WTC11 (cell line): ENCODE data around the gene COBLL1. TPM values are rescaled to one million over a fixed set of nuclear protein-coding genes. Genes with fewer than 3 reads are reported as not detected.

ENCODE experiments used
- ATAC-seq: fragments of 200-7000 bp; cut with Tn5 transposase; 2 replicates; pipeline ENCODE4 v1.10.0; 2021; ENCODE audit warnings: mild to moderate bottlenecking, moderate library complexity
- CTCF ChIA-PET: fragments of 300-600 bp; sonication (Branson Sonifier 250); formaldehyde crosslinking; loops from one replicate; lab custom pipeline; 2021; ENCODE audit warnings: antibody characterized with exemption; lab: Charles Lee
- POLR2A ChIA-PET: fragments of 350-600 bp; sonication (Branson Sonifier 250); formaldehyde crosslinking; loops from one replicate; lab custom pipeline; 2021; ENCODE audit warnings: antibody characterized with exemption; lab: Charles Lee
- DNase-seq: peaks from one replicate; pipeline ENCODE4 v3.0.0; 2021; ENCODE audit warnings: low spot score
- H3K27ac Mint-ChIP-seq: 2 replicates; pipeline ENCODE4 v1.8.0; 2021; ENCODE audit warnings: mixed read lengths
- H3K27me3 Mint-ChIP-seq: 2 replicates; pipeline ENCODE4 v1.8.0; 2021; ENCODE audit warnings: low read depth, mild to moderate bottlenecking, moderate library complexity, mixed read lengths
- H3K36me3 Mint-ChIP-seq: 2 replicates; pipeline ENCODE4 v1.8.0; 2021; ENCODE audit warnings: mixed read lengths
- H3K4me1 Mint-ChIP-seq: 2 replicates; pipeline ENCODE4 v1.8.0; 2022; ENCODE audit warnings: mixed read lengths
- H3K4me3 Mint-ChIP-seq: 2 replicates; pipeline ENCODE4 v1.8.0; 2021; ENCODE audit warnings: mild to moderate bottlenecking, moderate library complexity, mixed read lengths
- H3K9me3 Mint-ChIP-seq: 2 replicates; pipeline ENCODE4 v1.8.0; 2021; ENCODE audit warnings: mixed read lengths
- AFF4 ChIP-seq: sonication (generic); formaldehyde crosslinking; IDR thresholded peaks from 2 replicates; pipeline ENCODE4 v1.8.1; 2023; ENCODE audit warnings: mild to moderate bottlenecking, missing genetic modification reagents, borderline replicate concordance
- ATF3 ChIP-seq: sonication (generic); formaldehyde crosslinking; conservative IDR thresholded peaks from 2 replicates; pipeline ENCODE4 v1.8.1; 2022; ENCODE audit warnings: mild to moderate bottlenecking, missing genetic modification reagents
- E2F5 ChIP-seq: sonication (generic); formaldehyde crosslinking; IDR thresholded peaks from 2 replicates; pipeline ENCODE4 v1.8.1; 2022; ENCODE audit warnings: mild to moderate bottlenecking, moderate library complexity, missing genetic modification reagents
- EMX1 ChIP-seq: fragments of 250-450 bp; sonication (Bioruptor Pico); IDR thresholded peaks from 2 replicates; pipeline ENCODE4 v1.8.0; 2021; ENCODE audit warnings: mild to moderate bottlenecking
- FOXP4 ChIP-seq: sonication (generic); formaldehyde crosslinking; IDR thresholded peaks from 2 replicates; pipeline ENCODE4 v1.8.0; 2022; ENCODE audit warnings: mild to moderate bottlenecking, missing genetic modification reagents
- GRHL2 ChIP-seq: fragments of 250-450 bp; sonication (Bioruptor Pico); IDR thresholded peaks from 2 replicates; pipeline ENCODE4 v1.8.0; 2022; ENCODE audit warnings: mild to moderate bottlenecking, moderate library complexity; ENCODE audit not compliant: insufficient replicate concordance, severe bottlenecking
- KAT7 ChIP-seq: sonication (generic); formaldehyde crosslinking; IDR thresholded peaks from 2 replicates; pipeline ENCODE4 v1.8.1; 2023; ENCODE audit warnings: missing genetic modification reagents, mild to moderate bottlenecking, borderline replicate concordance
- SOX15 ChIP-seq: fragments of 250-450 bp; sonication (Bioruptor Pico); IDR thresholded peaks from 2 replicates; pipeline ENCODE4 v1.9.0; 2021; ENCODE audit warnings: mild to moderate bottlenecking
- SP1 ChIP-seq: sonication (generic); formaldehyde crosslinking; conservative IDR thresholded peaks from 2 replicates; pipeline ENCODE4 v1.8.1; 2022; ENCODE audit warnings: missing genetic modification reagents
- ZBTB21 ChIP-seq: sonication (generic); formaldehyde crosslinking; IDR thresholded peaks from 2 replicates; pipeline ENCODE4 v1.8.1; 2023; ENCODE audit warnings: mild to moderate bottlenecking, missing genetic modification reagents, borderline replicate concordance
- ZNF232 ChIP-seq: sonication (generic); formaldehyde crosslinking; IDR thresholded peaks from 2 replicates; pipeline ENCODE4 v1.8.0; 2022; ENCODE audit warnings: mild to moderate bottlenecking, missing genetic modification reagents
- ZNF671 ChIP-seq: fragments of 250-450 bp; sonication (Bioruptor Pico); IDR thresholded peaks from 2 replicates; pipeline ENCODE4 v1.8.0; 2021; ENCODE audit warnings: mild to moderate bottlenecking
- total RNA-seq: library from RNA; stranded (reverse); gene quantifications from 3 replicates; pipeline ENCODE4 v1.2.3, GENCODE V29; 2021
- TF ChIP-seq, protein P1 (sequence below): sonication (generic); formaldehyde crosslinking; IDR thresholded peaks from 2 replicates; pipeline ENCODE4 v1.8.1; 2023; ENCODE audit warnings: mild to moderate bottlenecking, moderate library complexity, missing genetic modification reagents
- TF ChIP-seq, protein P2 (sequence below): sonication (generic); formaldehyde crosslinking; IDR thresholded peaks from 2 replicates; pipeline ENCODE4 v1.8.1; 2023; ENCODE audit warnings: mild to moderate bottlenecking, missing genetic modification reagents, moderate library complexity
- TF ChIP-seq, protein P3 (sequence below): fragments of 200-600 bp; IDR thresholded peaks from 2 replicates; pipeline ENCODE4 v1.8.0; 2022; ENCODE audit warnings: antibody characterized with exemption
- TF ChIP-seq, protein P4 (sequence below): sonication (generic); formaldehyde crosslinking; IDR thresholded peaks from 2 replicates; pipeline ENCODE4 v1.8.0; 2022; ENCODE audit warnings: mild to moderate bottlenecking, missing genetic modification reagents

Gene COBLL1
- total RNA-seq, 1 experiment from 2014 or later = 5.8 TPM

GRCh38 chr2:164802095-164802707 is 39.4 kb downstream of the COBLL1 start:
- no peak for ATAC-seq
- no peak for TF ChIP-seq ZNF671 (CRISPR knock-in tag)
- TF ChIP-seq, protein P1, sequence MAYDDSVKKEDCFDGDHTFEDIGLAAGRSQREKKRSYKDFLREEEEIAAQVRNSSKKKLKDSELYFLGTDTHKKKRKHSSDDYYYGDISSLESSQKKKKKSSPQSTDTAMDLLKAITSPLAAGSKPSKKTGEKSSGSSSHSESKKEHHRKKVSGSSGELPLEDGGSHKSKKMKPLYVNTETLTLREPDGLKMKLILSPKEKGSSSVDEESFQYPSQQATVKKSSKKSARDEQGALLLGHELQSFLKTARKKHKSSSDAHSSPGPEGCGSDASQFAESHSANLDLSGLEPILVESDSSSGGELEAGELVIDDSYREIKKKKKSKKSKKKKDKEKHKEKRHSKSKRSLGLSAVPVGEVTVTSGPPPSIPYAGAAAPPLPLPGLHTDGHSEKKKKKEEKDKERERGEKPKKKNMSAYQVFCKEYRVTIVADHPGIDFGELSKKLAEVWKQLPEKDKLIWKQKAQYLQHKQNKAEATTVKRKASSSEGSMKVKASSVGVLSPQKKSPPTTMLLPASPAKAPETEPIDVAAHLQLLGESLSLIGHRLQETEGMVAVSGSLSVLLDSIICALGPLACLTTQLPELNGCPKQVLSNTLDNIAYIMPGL (CRISPR knock-in tag) = no peak
- no peak for TF ChIP-seq EMX1 (CRISPR knock-in tag)
- TF ChIP-seq SOX15 (CRISPR knock-in tag) = no peak
- no peak for TF ChIP-seq ZNF232 (CRISPR knock-in tag)
- TF ChIP-seq FOXP4 (CRISPR knock-in tag) = no peak
- TF ChIP-seq, protein P2, sequence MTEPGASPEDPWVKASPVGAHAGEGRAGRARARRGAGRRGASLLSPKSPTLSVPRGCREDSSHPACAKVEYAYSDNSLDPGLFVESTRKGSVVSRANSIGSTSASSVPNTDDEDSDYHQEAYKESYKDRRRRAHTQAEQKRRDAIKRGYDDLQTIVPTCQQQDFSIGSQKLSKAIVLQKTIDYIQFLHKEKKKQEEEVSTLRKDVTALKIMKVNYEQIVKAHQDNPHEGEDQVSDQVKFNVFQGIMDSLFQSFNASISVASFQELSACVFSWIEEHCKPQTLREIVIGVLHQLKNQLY (CRISPR knock-in tag) = no peak
- no peak for TF ChIP-seq ATF3 (CRISPR knock-in tag)
- TF ChIP-seq, protein P3, sequence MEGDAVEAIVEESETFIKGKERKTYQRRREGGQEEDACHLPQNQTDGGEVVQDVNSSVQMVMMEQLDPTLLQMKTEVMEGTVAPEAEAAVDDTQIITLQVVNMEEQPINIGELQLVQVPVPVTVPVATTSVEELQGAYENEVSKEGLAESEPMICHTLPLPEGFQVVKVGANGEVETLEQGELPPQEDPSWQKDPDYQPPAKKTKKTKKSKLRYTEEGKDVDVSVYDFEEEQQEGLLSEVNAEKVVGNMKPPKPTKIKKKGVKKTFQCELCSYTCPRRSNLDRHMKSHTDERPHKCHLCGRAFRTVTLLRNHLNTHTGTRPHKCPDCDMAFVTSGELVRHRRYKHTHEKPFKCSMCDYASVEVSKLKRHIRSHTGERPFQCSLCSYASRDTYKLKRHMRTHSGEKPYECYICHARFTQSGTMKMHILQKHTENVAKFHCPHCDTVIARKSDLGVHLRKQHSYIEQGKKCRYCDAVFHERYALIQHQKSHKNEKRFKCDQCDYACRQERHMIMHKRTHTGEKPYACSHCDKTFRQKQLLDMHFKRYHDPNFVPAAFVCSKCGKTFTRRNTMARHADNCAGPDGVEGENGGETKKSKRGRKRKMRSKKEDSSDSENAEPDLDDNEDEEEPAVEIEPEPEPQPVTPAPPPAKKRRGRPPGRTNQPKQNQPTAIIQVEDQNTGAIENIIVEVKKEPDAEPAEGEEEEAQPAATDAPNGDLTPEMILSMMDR = no peak
- TF ChIP-seq KAT7 (CRISPR knock-in tag) = no peak
- TF ChIP-seq AFF4 = no peak
- TF ChIP-seq, protein P4, sequence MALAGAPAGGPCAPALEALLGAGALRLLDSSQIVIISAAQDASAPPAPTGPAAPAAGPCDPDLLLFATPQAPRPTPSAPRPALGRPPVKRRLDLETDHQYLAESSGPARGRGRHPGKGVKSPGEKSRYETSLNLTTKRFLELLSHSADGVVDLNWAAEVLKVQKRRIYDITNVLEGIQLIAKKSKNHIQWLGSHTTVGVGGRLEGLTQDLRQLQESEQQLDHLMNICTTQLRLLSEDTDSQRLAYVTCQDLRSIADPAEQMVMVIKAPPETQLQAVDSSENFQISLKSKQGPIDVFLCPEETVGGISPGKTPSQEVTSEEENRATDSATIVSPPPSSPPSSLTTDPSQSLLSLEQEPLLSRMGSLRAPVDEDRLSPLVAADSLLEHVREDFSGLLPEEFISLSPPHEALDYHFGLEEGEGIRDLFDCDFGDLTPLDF (CRISPR knock-in tag) = no peak

DNA sequence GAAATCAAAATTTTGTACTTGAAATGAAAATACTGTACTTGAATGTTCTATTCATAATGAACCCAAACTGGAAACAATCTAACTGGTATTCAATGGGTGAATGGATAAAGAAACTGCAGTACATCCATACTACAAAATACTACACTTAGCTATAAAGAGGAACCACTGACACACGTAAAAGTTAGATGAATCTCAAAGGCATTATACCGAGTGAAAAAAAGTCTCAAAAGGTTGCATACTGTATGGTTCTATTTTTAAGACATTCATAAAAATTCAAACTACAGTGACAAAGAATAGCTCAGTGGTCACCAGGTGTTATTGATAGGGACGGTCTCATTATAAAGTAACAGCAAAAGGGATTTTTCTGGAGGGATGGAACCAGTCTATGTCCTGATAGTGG is 41.1 kb downstream of the COBLL1 start:
- ChIA-PET POLR2A (interaction anchor here (1.0 kb wide), 1 partner anchor 80 kb away, joined by 3 read pairs; no protein-coding TSS in a partner anchor), CTCF (interaction anchor here (1.5 kb wide), 1 partner anchor 41 kb away, joined by 6 read pairs; the partner anchor contains the start of gene COBLL1)
- Mint-ChIP-seq H3K27ac (no peak overlapping the region), H3K4me1 (no peaks in the 10 kb centered on the region), H3K36me3 (no peaks in the 10 kb centered on the region), H3K4me3 (no peak overlapping the region)
- DNase-seq (no peak), ATAC-seq (no peak)
- TF ChIP-seq AFF4 (no peak), SP1 (CRISPR knock-in tag) (no peak), ZBTB21 (no peak), GRHL2 (CRISPR knock-in tag) (no peak), E2F5 (no peak)
- TF ChIP-seq, all 79 proteins: peak for 0
- Mint-ChIP-seq H3K27me3 (no peaks in the 10 kb centered on the region), H3K9me3 (no peaks in the 10 kb centered on the region)

More at GRCh38 chr2:164802095-164802707, 39.4 kb downstream of the COBLL1 start:
- no peak overlapping the region for H3K4me3 Mint-ChIP-seq
- no peak for DNase-seq
- POLR2A ChIA-PET = no interaction called here
- no peaks in the 10 kb centered on the region for H3K4me1 Mint-ChIP-seq
- H3K27ac Mint-ChIP-seq = no peak overlapping the region
- H3K36me3 Mint-ChIP-seq = no peaks in the 10 kb centered on the region
- CTCF ChIA-PET = no interaction called here
- H3K27me3 Mint-ChIP-seq = no peaks in the 10 kb centered on the region
- H3K9me3 Mint-ChIP-seq = no peaks in the 10 kb centered on the region
